SK-MEL-5 (cell line): ENCODE measurements around the gene COX6B1. TPM values are rescaled to one million over a fixed set of nuclear protein-coding genes. Genes with fewer than 3 reads are reported as not detected.

Source experiments
- DNase-seq: peaks from one replicate; pipeline ENCODE4 v3.0.0-alpha.2; 2016; ENCODE audit warnings: low read depth, low spot score
- in situ Hi-C: cut with HindIII; loops from 2 replicates; pipeline ENCODE4 v1.10.0; 2016; ENCODE audit warnings: low sequenced_read_pairs, high pct_unique_total_duplicates, low pct_unique_long_range_greater_than_20kb
- total RNA-seq: library from RNA; depleted of rRNA; stranded (reverse); fragments of >200 nt; shearing (Covaris generic); gene quantifications from 2 replicates; pipeline ENCODE4 v1.2.3, GENCODE V29; 2014

Gene COX6B1
- total RNA-seq, 1 experiment from 2014 or later = 568 TPM

DNA sequence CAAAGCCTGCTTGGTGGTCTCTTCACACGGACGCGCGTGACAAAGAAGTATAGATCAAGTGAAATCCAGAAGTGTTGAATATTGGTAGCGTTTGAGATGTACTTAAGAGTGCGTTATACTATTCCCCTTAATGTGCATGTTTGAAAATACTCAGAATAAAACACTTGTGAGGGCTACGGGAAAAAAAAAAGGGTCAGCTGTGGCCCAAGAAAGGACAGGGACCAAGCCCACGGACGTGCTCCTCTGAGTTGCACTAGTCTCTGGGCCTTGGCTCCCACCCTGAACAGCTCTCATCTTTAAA lies 19.9 kb upstream of the COX6B1 start:
- DNase-seq = no peak
- in situ Hi-C loops = no loop called here

DNA sequence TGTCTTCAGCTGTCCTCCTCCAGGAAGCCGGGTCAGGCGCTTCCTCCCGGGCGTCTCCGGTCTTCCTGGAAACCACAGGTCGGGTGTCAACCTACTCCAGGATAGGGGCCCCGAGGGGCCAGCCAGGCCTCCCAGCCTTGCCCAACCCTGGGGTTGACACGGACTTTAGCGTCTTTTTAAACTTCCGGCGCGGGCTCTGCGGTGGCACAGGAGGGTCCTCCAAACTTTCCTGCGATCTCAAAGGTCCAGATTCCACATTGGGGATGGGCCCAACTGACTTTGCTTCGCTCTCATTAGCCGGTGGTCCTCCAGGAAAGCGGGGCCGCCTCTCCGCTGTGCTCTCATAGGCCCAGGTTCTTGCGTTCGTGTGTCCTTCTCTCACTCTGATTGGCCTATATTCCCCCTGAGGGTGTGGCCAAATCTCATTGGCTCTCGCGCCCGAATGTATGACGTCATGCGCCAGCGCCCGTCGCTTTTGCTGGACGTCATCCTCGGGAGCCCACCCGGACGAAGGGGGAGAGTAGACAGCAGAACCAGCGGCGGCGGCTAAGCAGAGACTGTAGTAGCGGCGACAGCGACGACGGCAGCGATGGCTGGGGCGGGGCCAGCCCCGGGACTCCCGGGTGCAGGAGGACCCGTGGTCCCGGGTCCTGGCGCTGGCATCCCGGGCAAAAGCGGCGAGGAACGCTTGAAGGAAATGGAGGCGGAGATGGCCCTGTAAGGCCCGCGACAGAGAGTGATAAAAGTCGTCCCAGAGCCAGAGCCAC lies 19.4 kb upstream of the COX6B1 start, which contains the start of gene RBM42:
TSS of gene RBM42 (plus strand) at position 472 of the 767 bp plus-strand sequence. CDS start at position 590, 118 bp downstream.
- DNase-seq = peak; percentile 99
- in situ Hi-C loops = no loop called here

DNA sequence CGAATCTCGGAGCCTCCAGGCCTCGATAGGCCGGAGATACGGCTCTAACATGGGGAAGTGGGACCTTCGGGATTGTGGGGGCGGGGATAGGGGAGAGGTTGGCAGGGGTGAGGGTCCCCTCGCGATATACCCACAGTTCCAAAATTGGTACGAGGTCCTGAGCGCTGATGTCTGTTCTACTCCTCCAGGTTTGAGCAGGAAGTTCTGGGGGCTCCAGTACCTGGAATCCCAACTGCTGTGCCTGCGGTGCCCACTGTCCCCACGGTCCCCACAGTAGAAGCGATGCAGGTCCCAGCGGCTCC lies 18.8 kb upstream of the COX6B1 start:
- no peak for DNase-seq
- in situ Hi-C loops = no loop called here

DNA sequence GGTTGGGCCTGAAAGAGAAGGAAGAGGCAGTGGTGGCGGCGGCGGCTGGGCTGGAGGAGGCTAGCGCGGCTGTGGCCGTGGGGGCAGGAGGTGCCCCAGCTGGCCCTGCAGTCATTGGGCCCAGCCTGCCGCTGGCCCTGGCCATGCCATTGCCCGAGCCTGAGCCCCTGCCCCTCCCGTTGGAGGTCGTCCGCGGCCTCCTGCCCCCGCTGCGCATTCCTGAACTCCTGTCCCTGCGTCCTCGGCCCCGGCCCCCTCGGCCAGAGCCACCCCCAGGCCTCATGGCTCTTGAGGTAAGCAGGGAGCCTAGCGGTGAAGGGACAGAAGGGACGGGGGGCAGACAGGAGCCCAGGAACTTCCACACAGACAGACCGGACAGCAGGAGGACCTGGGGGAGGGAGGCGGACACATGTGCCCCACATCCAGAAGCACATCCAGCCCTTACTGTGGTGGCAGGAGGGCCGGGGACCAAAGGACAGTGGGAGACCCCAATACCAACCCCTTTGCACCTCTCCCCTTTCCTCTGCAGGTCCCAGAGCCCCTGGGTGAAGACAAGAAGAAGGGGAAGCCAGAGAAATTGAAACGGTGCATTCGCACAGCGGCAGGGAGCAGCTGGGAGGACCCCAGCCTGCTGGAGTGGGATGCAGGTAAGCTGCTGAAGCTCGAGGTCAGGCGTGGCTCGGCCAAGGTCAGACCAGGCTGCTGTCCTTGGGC lies 14.2 kb upstream of the COX6B1 start:
- in situ Hi-C loops = no loop called here
- no peak for DNase-seq

DNA sequence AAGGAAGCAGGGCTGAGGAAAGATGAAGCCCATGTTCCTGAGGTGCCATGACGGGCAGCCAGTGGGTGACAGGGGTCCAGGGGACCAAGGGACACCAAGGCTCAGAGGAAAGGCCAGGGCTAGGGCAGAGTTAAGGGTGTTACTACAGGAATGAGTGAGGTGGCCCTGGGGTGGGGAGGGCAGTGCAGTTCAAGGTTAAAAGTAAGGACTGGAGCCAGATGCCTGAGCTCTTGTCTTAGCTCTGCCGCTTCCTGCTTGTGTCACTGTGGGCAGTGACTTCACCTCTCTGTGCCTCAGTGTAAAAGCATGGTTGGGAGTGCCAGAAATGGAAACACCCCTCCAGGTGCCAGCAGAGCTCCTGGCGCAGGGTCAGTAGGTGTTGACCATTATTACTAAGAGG lies 11.5 kb upstream of the COX6B1 start:
- in situ Hi-C loops = no loop called here
- DNase-seq = no peak

DNA sequence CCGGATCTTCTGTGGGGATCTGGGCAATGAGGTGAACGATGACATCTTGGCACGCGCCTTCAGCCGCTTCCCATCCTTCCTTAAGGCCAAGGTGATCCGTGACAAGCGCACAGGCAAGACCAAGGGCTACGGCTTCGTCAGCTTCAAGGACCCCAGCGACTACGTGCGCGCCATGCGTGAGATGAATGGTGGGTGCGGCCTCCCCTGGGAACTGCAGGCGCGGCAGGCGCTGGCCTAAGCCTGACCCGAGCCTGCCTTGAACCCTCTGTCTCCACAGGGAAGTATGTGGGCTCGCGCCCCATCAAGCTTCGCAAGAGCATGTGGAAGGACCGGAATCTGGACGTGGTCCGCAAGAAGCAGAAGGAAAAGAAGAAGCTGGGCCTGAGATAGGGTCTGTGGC lies 11.0 kb upstream of the COX6B1 start:
- in situ Hi-C loops = no loop called here
- DNase-seq = no peak

DNA sequence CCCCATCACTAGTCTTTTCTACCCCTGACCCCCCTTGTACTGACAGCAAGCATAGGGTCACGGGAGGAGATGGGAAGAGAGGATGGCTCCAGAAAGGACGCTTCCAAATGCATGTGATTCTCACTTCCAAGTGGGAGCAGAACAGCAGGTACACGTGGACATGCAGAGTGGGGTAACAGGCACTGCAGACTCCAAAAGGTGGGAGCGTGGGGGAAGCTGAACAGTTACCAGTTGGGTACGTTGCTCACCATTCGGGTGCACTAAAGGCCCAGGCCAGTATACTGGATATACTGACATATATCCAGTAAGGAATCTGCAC lies 8.8 kb upstream of the COX6B1 start:
- in situ Hi-C loops = no loop called here

DNA sequence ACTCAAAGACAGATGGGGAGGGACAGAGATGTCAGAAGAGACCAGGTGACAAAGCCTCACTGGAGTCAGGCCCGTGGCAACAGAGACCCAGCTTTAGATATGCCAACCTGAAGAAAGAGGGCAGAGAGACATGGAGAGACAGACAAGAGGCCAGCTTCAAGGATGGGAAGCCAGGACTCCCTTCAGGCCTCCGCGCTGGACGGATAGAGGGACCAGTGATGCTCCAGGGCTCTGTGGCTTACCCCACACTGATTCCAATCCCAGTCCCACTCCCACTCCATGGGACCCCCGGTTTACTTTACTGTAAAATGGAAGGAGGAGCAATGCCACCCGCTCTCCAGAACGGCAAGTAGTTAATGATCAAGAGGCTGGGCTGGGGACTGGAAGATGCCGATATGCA lies 8.3 kb upstream of the COX6B1 start:
- DNase-seq = no peak
- in situ Hi-C loops = no loop called here

More for the DNA sequence above, 8.8 kb upstream of the COX6B1 start:
- no peak for DNase-seq

DNA sequence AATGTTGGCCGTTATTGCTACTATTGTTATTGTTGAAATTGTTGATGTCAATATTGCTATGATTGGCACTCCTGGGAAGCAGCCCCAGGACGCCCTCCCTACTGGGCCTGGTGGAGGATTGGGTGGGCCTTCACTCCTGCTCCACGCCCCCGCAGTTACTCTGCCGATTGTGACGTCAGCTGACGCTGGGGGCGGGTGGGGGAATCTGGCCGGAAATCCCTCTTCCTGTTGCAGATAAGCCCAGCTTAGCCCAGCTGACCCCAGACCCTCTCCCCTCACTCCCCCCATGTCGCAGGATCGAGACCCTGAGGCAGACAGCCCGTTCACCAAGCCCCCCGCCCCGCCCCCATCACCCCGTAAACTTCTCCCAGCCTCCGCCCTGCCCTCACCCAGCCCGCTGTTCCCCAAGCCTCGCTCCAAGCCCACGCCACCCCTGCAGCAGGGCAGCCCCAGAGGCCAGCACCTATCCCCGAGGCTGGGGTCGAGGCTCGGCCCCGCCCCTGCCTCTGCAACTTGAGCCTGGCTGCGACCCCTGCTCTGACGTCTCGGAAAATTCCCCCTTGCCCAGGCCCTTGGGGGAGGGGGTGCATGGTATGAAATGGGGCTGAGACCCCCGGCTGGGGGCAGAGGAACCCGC lies 6.5 kb upstream of the COX6B1 start, which contains the start of gene ETV2:
TSS of gene ETV2 (plus strand) at position 231 of the 637 bp plus-strand sequence. CDS start 716 bp downstream, outside the sequence.
- peak; percentile 16 for DNase-seq
- in situ Hi-C loops = no loop called here

DNA sequence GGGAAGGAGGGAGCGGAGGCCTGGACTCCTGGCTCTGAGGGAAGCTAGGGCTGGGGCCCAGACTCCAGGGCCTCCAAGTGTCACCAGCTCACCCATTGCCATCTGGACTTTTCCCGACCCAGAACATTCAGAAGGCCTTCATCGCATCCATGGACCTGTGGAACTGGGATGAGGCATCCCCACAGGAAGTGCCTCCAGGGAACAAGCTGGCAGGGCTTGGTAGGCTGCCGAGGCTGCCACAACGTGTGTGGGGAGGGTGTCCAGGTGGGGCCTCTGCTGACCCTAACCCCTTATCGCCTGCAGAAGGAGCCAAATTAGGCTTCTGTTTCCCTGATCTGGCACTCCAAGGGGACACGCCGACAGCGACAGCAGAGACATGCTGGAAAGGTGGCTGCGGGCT lies 5.8 kb upstream of the COX6B1 start:
- DNase-seq = no peak
- in situ Hi-C loops = no loop called here

DNA sequence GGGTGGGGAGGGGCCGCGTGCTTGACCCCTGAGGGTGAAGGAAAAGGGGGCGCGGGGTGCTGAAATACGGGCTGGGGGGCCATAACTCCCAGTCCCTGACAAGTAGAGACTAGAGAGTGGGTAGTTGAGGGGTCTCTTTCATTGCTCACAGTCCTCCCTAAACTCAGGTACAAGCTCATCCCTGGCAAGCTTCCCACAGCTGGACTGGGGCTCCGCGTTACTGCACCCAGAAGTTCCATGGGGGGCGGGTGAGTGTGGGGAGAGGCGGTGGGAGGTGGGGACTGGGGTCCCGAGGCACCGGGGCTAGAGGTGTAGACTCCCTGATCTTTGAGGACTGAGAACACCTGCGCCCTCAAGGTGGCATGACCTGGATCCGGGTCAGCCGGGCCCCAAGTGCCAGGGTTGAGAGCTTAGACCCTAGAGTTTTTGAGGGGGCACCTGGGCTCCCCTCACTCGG lies 5.3 kb upstream of the COX6B1 start:
- no peak for DNase-seq
- in situ Hi-C loops = no loop called here

DNA sequence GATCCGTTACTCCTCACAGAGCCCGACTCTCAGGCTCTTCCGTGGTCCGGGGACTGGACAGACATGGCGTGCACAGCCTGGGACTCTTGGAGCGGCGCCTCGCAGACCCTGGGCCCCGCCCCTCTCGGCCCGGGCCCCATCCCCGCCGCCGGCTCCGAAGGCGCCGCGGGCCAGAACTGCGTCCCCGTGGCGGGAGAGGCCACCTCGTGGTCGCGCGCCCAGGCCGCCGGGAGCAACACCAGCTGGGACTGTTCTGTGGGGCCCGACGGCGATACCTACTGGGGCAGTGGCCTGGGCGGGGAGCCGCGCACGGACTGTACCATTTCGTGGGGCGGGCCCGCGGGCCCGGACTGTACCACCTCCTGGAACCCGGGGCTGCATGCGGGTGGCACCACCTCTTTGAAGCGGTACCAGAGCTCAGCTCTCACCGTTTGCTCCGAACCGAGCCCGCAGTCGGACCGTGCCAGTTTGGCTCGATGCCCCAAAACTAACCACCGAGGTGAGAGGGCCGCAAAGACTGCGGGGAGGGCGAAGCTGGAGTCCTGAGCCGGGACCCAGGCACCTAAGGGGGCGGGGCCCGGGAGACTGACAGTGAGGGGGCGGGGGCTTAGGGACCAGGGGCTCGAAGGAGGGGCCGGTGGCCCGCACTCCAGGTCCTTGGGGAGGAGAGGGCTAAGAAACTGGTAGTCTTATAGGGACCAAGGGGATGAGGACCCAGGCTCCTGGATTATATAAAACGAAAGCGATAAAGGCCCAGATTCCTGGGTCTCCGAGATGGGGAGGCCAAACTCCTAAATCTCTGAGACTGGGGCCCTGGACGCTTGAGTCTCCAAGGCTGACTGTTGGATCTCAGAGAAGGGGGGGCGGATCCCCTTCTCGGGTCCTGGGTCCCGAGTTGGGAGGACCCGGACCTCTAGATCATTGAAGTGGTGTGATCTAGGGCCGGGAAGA lies 4.6 kb upstream of the COX6B1 start:
- in situ Hi-C loops = no loop called here
- DNase-seq = peak; percentile 74

DNA sequence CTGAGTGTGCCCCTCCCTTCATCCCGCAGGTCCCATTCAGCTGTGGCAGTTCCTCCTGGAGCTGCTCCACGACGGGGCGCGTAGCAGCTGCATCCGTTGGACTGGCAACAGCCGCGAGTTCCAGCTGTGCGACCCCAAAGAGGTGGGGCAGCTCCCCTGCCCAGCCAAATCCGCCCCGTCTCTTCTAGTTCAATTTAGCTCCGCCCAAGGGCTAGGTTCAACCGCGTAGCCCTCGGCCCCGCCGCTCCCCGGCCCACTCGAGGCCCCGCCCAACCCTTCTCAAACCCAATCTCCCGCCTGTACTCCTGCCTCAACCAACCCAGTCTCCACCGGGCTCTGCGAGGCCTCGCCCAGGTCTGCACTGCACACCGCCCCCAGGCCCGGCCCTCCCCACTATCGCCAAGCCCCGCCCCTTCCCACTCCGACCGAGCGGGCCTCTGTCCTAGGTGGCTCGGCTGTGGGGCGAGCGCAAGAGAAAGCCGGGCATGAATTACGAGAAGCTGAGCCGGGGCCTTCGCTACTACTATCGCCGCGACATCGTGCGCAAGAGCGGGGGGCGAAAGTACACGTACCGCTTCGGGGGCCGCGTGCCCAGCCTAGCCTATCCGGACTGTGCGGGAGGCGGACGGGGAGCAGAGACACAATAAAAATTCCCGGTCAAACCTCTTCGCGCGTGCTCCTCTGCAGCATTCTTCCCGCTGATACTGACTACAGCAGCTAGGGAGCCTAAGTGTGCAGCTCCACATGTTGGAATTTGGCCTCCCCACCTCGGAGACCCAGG lies 3.7 kb upstream of the COX6B1 start:
- in situ Hi-C loops = no loop called here
- peak; percentile 94 for DNase-seq

DNA sequence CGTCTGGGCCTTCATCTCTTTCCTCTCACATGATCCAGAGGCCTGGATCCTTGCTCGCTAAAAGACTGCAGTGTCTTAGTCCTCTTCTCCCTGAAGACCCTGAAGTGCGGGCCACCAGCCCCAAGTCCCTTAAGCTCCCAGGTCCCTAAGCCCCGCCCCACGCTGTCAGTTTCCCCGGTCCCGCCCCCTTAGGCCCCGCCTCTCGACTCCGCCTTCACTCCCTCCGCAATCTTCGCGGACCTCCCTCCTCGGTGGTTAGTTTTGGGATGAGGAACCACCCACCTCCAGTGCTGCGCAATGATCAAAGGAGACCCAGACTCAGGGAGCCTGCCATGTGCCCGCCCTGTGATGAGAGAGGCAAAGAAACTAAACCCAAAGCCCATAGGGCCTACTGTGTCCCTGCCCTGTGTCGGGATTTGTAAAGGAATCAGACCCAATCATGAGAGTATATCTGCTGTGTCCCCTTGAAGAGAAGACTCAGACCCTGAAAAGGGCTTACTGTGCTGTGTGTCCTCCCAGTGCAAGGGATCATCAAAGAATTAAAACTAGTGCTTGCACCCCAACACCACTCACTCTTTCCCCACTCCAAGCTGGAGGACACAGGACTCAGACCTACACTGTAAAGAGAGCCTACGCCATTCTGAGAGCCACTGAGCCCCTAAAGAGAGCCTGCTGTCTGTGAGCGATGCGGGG lies 3.0 kb upstream of the COX6B1 start:
- in situ Hi-C loops = no loop called here

DNA sequence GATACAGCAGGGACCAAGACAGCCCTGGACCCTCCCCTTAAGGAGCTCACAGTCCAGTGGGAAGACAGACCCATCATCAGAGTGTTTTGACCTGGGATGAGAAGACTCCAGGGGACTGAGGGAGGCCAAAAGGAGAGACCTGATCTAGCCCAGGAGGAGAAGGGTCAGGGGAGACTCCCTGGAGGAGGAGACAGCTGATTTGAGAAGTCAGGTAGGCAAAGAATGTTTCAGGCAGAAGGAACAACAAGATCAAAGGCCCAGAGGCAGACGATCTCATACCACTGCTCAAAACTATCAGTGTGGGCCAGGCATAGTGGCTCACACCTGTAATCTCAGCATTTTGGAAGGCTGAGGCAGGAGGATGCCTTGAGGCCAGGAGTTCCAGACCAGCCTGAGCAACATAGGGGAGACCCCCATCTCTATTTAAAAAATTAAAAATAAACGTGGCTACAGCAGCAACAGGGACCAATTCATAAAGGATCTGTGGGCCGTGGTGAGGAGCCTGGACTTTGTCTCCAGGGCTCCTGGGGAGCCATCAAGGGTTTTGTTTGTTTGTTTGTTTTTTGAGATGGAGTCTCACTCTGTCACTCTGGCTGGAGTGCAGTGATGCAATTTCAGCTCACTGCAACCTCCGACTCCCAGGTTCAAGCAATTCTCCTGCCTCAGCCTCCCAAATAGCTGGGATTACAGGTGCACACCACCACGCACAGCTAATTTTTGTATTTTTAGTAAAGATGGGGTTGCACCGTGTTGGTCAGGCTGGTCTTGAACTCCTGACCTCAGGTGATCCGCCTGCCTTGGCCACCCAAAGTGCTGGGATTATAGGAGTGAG lies 2.2 kb upstream of the COX6B1 start:
- in situ Hi-C loops = no loop called here
- DNase-seq = no peak

More for the DNA sequence above, 3.0 kb upstream of the COX6B1 start:
- peak; percentile 71 for DNase-seq

DNA sequence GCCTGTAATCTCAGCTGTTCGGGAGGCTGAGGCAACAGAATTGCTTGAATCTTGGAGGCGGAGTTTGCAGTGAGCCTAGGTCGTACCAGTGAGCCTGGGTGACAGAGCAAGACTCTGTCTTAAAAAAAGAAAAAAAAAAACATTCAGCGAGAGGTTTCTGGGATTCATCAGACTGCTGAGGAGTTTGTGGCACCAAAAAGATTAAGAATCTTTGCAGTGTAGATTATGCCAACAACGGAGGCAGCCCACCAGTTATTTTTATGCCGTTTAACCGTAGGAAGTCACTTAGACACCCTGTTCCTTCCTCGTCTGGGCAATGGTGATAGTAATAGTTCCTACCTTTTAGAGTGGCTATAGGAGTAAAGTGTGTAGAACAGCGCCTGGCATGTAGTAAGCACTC lies 2.5 kb downstream of the COX6B1 start:
- no peak for DNase-seq
- in situ Hi-C loops = no loop called here
